GM21390 (cell line): ENCODE results near the gene COPS6.

Experiments used
- ATAC-seq: cut with Tn5 transposase; IDR thresholded peaks from one replicate; pipeline ENCODE4 v1.9.1; 2021; ENCODE audit not compliant: unreplicated experiment

Gene COPS6

DNA sequence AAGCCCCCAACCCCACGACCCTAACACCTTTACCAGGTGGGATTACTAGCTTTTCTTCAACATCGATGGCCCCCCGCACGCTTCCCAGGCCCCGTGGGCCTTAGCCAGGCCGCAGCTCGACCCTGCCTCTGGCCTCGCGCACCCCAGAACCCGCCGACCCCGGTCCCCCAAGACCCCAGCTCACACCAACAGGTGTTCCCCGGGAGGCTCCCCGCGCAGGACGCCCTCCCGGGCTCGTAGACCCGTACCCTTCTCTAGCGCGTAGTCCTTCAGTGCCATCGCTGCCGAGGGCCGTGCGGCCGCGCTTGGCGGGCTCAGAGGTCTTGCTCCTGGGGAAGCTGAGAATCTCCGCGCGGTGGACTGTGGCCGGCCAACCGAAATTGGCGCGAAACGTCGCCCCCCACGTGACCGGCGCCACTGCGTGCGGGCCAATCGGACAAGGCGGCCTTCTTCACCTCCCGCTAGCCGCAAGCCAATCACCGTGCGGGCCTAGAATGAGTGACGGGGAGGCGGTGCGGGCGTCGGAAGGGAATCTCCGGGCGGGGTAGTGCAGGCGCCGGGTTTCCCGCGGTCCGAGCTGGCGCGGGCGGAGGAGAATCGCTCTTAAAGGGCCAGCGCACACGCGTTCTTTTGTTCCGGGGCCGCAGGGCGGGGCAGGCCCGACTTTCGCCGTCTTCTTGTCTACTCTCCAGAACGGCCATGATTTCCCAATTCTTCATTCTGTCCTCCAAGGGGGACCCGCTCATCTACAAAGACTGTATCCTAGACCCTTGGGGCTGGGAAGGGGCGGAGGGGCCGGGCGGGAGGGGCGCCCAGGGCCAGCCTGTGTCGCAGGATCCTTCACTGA is 12.5 kb downstream of the COPS6 start, which contains the start of the genes AP4M1 and MCM7:
Gene AP4M1 (plus strand): TSS at position 628 of the 847 bp plus-strand sequence. CDS start 72 bp downstream, at position 700.
Gene MCM7 (minus strand): TSS at position 382 of the 847 bp plus-strand sequence. CDS start 103 bp downstream, at position 279.
- peak; percentile 75 for ATAC-seq

DNA sequence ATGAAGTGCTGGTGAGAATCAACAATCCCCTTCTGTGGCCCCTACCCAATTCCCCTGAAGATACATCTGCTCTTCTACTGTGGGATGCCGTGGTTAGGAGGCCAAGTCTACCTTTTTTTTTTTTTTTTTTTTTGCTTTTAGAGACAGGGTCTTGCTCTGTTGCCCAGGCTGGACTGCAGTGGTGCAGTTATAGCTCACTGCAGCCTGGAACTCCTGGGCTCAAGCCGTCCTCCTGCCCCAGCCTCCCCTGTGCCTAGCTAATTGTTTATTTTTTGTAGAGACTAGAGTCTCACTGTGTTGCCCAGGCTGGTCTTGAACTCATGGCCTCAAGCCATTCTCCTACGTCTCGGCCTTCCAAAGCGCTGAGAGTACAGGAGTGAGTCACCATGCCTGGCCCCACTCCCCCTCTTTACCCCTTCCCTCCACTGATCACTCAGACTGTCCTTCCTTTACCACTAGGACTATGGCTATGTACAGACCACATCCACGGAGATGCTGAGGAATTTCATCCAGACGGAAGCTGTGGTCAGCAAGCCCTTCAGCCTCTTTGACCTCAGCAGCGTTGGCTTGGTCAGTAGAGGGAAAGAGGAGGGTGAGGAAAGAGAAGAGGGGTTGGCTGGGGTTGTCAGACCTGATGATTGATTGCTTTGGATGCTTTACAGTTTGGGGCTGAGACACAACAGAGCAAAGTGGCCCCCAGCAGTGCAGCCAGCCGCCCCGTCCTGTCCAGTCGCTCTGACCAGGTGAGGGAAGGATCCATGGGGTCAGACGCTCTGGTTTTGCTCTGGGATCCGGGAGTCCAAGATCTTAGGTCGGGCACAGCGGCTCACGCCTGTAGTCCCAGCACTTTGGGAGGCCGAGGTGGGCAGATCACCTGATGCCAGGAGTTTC is 14.4 kb downstream of the COPS6 start:
- ATAC-seq: no peak

DNA sequence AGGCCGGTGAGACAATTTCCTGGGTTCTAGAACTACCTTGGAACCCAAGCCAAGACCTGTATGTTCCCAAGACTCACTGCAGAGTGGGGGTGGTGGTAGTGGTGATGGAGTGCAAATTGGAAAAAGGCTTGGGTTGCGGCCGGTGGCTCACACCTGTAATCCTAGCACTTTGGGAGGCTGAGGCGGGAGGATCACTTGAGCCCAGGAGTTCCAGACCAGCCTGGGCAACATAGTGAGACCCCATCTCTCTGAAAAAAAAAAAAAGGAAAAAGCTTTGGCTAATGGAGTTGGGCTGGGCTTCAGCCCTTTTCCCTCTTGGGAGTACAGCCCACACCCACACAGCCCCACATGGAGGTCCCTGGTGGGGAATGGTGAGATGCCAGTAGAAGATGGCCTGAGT is 16.8 kb downstream of the COPS6 start:
- no peak for ATAC-seq

DNA sequence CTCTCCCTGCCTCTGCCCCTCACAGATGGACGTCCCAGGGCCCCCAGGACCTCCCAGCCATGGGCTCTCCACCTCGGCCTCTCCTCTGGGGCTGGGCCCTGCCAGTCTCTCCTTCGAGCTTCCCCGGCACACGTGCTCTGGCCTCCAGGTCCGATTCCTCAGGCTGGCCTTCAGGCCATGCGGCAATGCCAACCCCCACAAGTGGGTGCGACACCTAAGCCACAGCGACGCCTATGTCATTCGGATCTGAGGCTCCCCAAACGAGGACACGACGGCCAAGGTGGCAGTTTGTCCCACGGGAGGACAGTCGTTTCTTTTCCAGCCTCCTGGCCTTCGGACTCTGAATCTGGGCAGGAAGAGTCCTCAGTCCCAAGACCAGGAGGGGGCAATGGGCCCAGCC is 17.9 kb downstream of the COPS6 start:
- ATAC-seq: no peak

DNA sequence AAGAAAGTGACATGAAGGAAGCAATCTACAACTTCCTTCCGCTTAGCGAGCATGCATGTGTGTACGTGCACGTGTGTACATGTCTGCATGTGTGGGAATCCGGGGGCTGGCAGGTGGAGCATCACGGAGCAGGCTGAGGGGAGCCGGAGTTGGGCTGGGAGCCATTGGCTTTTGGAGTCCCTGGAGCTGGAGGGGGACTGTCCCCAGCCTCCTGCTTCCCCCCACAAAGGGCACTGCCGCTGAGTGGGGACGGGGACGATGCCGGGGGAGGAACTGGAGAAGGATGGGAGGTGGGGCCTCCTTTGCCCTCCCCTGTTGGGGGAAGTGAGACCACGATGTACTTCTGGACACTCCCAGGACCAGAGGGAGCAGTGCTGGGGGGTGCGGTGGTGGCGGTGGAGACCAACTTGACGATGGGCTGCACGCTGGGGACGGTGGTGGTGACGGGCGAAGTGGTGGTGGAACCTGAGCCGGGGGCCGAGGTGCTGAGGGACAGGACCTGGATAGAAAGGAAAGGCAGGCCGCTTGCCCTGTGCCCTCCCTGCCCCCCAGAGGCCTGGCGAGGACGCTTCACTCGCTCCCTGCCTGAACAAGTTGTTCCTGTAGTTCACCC is 18.5 kb downstream of the COPS6 start:
- ATAC-seq: no peak

DNA sequence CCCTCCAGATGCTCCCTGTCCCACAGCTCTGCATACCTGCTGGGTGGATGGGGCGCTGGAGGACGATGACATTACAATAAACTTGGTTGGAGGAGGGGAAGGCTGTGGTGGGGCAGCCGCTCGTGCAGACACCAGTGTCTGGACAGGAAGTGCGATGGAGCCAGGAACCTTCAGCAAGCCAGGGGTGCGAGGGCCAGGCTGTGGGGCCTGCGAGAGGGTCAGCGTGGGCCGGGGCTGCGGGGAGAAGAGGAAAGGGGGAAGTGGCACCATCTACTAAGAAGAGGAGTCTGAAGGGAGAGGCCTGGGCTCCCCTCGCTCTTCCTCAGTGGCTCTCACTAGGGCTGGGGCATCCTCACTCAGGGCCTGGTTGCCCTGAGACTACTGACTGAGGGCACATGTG is 19.1 kb downstream of the COPS6 start:
- no peak for ATAC-seq

DNA sequence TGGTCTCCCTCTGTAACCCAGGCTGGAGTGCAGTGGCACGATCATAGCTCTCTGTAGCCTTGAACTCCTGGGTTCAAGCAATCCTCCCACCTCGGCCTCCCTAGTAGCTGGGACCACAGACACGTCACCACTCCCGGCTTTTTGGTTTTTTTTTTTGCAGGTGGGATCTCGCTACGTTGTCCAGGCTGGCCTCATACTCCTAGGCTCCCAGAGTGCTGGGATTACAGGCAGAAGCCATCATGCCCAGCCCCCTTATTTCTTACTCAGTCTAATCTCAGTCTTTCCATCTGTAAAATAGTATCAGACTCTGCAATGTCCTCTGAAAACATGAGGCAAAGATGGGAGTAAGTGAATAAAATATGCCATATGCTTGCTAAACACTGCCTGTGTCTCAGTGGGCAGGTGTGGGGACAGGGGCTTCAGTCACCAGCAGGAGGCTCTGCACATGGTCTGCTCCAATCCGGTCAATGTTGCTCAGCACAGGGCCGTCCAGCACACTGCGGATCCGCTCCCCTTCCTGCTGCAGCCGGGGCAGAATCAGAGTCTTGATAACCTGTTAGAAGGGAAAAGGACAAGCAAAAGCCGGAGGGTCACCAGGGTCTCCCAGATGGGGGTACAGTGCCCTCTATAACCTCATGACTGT is 20.9 kb downstream of the COPS6 start:
- ATAC-seq: no peak

DNA sequence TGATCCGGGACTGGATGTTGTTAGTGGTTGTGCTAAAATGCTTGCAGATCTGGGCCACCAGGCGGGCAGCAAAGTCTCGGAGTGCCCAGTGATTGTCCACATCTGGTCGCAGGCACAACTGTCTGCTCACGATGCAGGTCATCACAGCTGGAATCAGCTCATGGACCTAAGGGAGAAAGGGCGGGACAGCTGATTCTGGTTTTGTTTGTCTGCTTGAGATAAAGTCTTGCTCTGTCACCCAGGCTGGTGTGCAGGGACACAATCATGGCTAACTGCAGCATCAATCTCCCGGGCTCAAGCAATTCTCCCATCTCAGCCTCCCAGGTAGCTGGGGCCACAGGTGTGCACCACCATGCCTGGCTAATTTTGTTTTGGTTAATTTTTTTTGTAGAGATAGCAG is 22.4 kb downstream of the COPS6 start:
- no peak for ATAC-seq

DNA sequence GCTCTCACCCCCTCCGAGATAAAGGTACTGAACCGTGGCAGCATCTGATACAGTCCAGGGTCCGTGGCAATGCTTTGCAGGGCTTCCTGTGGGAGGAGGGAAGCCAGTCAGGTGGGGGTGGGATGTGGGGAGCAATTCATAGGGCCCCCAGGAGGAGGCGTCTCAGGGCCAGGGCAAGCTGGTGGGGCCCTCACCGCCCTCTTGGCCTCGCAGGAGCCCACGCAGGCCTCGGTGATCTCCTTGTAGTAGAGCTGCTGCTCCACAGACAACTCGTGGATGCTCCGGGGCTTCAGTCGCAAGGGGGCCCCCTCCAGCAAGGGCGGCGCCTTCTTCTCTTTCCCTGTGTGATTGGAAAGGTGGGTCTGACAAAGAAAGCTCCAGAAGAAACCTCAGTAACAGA is 23.1 kb downstream of the COPS6 start:
- ATAC-seq: no peak

DNA sequence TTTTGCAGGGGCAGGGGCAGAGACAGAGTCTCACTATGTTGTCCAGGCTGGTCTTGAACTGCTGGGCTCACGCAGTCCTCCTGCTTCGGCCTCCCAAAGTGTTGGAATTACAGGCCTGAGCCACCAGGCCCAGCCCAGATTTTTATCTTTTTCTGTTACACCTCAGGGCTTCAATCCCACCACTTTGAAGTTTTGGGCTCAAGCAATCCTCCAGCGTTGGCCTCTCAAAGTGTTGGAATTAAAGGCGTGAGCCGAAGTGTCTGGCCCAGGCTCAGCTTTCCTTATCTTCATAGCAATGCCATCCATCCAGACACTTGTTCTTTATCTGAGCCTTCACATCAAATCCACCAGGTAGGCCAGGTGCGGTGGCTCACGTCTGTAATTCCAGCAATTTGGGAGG is 26.3 kb downstream of the COPS6 start:
- ATAC-seq: no peak

DNA sequence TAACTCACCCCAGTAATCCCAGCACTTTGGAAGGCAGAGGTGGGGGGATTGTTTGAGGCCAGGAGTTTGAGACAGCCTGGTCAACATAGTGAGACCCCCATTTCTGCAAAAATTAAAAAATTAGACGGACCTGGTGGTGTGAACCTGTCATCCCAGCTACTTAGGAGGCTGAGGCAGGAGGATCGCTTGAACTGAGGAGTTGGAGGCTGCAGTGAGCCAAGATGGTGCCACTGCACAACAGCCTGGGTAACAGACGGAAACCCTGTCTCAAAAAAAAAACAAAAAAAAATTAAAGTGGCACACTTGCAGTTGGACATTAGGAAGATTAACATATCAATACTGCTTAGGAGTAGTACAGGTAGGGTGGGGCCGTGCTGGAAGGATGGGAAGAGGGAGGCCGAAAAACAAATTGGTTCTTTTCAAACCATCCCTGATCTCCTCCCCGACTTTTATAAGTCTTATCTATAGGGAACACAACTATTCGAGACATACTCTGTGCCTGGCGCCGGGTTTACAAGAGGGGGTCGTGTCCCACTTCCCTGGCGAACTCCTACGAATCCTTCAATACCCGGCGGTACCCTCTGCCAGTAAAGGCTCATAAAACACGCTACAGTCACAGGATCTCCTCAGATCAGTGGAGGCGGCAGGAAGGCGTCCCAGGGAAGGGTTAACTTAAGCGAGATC is 29.8 kb downstream of the COPS6 start:
- ATAC-seq: no peak

DNA sequence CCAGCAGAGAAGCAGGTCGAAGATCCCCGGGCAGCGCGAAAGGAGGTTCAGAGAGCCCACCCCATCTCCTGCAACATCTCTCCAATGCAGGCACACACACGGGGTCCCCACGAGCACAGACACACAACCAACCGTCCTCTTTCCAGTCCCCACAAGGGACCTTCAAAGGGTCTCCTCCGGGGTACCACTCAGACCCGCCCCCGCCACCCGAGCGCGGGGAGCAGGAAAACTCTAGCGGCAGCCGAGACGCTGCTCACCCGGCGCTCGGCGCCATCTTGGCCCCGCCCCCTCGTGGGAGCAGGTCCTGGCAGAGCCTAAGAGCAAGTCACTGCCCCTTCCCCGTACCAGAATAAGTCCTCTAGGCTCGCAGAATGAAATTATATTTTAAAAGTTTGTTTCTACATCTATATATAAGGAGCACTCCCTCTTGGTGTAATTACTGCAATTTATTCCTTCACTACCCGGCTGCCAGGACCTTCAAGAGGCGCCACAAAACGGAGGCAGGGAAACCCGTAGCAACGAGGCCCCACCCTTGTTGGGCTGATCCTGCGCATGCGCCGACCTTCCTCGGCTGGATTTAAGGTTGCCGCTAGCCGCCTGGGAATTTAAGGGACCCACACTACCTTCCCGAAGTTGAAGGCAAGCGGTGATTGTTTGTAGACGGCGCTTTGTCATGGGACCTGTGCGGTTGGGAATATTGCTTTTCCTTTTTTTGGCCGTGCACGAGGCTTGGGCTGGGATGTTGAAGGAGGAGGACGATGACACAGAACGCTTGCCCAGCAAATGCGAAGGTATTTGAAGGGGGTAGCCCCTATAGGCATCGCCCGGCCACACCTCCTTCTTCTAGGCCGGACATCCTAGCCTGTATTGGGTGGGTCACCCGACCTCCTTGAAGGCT is 30.6 kb downstream of the COPS6 start, which contains the start of the genes CNPY4 and TAF6:
Gene CNPY4 (plus strand): TSS at position 563 of the 898 bp plus-strand sequence. CDS start 111 bp downstream, at position 674.
Gene TAF6 (minus strand): TSS at position 287 of the 898 bp plus-strand sequence. CDS start 5,149 bp downstream, outside the sequence.
- ATAC-seq: peak; percentile 64

DNA sequence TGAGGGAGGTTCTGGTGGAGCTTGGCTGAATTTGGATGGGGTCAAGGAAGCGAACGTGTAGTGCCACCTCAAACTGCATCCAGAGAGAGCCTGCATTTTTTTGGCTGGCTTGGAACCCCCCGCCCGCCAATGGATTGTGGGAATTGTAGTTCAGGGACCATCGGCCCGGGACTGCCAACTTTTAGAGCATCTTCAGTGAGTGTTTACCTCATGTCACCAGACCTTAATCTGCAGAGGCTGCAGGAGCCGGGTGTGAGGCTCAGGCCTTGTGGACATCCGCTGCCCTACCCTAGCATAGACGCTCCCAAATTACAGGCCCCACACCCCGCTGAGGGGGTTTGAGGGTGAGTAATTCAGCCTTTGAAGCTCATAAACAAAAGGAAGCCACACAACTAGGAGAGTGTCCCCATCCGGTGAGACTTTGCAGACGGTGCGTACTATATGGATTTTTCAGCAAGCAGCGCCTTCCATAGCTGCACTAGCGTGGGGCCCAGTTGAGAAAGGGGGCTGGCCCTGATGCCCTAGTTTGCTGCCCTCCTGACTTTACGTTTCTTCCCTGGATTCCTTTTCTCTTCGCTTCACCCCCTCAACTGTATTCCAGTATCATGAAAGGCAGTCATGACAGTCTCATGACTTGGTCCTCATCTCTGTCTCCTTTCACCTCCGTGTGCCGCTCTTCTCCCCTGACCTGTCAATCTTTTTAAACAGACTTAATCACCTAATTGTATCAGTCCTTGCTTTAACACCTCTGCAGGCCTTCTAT is 31.4 kb downstream of the COPS6 start:
- ATAC-seq: peak; percentile 36

DNA sequence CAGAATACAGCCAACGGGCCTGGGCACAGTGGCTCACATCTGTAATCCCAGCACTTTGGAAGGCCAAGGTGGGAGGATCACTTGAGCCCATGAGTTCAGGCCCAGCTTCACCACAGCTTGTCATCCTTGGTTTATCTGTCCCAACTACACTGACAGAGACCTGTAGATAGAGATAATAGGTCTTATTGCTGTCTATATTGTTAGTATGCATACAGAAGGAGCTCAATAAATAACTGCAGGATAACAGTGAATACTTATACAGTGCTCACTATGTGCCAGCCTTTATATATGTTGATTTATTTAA is 31.9 kb downstream of the COPS6 start:
- no peak for ATAC-seq

DNA sequence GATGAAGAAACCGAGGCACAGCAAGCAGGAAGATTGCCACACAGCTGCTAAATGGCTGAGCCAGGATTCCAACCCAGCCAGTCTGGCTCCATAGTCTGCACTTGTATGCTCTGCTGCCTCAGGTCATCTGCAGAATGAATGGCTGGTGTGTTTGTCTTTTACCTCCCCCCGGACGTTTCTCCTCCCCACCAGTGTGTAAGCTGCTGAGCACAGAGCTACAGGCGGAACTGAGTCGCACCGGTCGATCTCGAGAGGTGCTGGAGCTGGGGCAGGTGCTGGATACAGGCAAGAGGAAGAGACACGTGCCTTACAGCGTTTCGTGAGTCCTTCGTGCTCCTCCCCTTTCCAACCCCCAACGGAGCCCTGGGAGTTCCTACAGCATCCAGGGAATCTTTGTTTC is 33.3 kb downstream of the COPS6 start:
- no peak for ATAC-seq

DNA sequence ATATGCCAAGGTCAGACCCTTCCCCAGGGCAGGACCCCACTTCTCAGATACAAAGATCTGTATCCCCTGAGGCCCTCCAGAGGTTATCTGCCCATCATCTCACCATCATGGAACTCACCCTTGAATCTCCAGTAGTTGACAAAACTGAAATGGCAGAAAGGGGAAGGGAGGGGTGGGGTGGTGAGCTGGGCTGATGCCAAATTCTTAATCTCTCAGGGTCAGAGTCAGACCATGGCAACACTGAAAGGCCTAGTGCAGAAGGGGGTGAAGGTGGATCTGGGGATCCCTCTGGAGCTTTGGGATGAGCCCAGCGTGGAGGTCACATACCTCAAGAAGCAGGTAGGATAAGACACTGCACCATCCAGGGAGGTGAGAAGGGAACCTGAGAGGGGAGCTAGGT is 33.8 kb downstream of the COPS6 start:
- no peak for ATAC-seq

DNA sequence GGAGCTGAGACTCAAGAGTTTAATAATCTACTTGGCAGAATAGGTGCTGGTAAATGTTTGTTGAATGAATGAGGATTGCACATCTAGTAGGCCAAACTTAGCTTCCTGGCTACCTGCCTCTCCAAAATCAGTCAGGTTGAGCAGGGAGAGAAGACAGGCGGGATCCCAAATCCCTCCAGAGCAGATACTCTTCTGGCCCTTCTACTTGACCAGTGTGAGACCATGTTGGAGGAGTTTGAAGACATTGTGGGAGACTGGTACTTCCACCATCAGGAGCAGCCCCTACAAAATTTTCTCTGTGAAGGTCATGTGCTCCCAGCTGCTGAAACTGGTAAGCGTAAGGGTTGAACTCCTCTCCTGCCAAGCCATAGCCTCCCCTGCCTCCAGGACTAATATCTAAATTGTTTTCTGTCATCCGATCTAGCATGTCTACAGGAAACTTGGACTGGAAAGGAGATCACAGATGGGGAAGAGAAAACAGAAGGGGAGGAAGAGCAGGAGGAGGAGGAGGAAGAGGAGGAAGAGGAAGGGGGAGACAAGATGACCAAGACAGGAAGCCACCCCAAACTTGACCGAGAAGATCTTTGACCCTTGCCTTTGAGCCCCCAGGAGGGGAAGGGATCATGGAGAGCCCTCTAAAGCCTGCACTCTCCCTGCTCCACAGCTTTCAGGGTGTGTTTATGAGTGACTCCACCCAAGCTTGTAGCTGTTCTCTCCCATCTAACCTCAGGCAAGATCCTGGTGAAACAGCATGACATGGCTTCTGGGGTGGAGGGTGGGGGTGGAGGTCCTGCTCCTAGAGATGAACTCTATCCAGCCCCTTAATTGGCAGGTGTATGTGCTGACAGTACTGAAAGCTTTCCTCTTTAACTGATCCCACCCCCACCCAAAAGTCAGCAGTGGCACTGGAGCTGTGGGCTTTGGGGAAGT is 35.8 kb downstream of the COPS6 start:
- ATAC-seq: no peak
